ENCODE measurements around the gene FAM83C. TPM values are rescaled to one million over a fixed set of nuclear protein-coding genes. Genes with fewer than 3 reads are reported as not detected.

FAM83C gene
- total and polyA plus RNA-seq, 9 donors = 0.11 to 2.1 TPM; not detected in 7

Other genes starting within 250 kb of the FAM83C start
- 28.6 TPM for gene TRPC4AP, start 199.6 kb downstream of the FAM83C start, total RNA-seq
- gene TRPC4AP, start 199.6 kb downstream of the FAM83C start, polyA plus RNA-seq (ENCODE audit: insufficient read depth in 1 of 8, insufficient read length in 8 of 8, low replicate concordance in 1 of 8) = 10 to 100 TPM; 46.6 to 61.0 (median 56.7) TPM
- 9.4 TPM for gene EDEM2, start 145.1 kb downstream of the FAM83C start, total RNA-seq
- gene EDEM2, start 145.1 kb downstream of the FAM83C start, polyA plus RNA-seq (ENCODE audit: insufficient read depth in 1 of 8, insufficient read length in 8 of 8, low replicate concordance in 1 of 8) = 10 to 100 TPM in 3 of 8 donors, 1 to 10 TPM in 5; 7.4 to 10.8 (median 9.5) TPM
- 51.9 TPM for gene PROCR, start 120.4 kb downstream of the FAM83C start, total RNA-seq
- gene PROCR, start 120.4 kb downstream of the FAM83C start, polyA plus RNA-seq (ENCODE audit: insufficient read depth in 1 of 8, insufficient read length in 8 of 8, low replicate concordance in 1 of 8) = 10 to 100 TPM; 31.1 to 51.3 (median 44.0) TPM
- 0.27 TPM for gene MMP24, start 65.7 kb downstream of the FAM83C start, total RNA-seq
- gene MMP24, start 65.7 kb downstream of the FAM83C start, polyA plus RNA-seq (ENCODE audit: insufficient read depth in 1 of 8, insufficient read length in 8 of 8, low replicate concordance in 1 of 8) = under 1 TPM; 0.28 to 0.61 (median 0.36) TPM
- gene MMP24OS, start 14.3 kb downstream of the FAM83C start, total RNA-seq = 8.8 TPM
- gene MMP24OS, start 14.3 kb downstream of the FAM83C start, polyA plus RNA-seq (ENCODE audit: insufficient read depth in 1 of 8, insufficient read length in 8 of 8, low replicate concordance in 1 of 8) = 10 to 100 TPM; 19.6 to 33.9 (median 23.4) TPM
- 73.9 TPM for gene EIF6, start 7.7 kb downstream of the FAM83C start, total RNA-seq
- 100 to 1,000 TPM in 1 of 8 donors, 10 to 100 TPM in 7; 70.4 to 105 (median 85.2) TPM for gene EIF6, start 7.7 kb downstream of the FAM83C start, polyA plus RNA-seq (ENCODE audit: insufficient read depth in 1 of 8, insufficient read length in 8 of 8, low replicate concordance in 1 of 8)
- gene UQCC1, start 119.5 kb upstream of the FAM83C start, total RNA-seq = 33.5 TPM
- 10 to 100 TPM; 33.2 to 43.8 (median 37.7) TPM for gene UQCC1, start 119.5 kb upstream of the FAM83C start, polyA plus RNA-seq (ENCODE audit: insufficient read depth in 1 of 8, insufficient read length in 8 of 8, low replicate concordance in 1 of 8)
- gene GDF5, start 145.8 kb upstream of the FAM83C start, total RNA-seq = 1.2 TPM
- gene GDF5, start 145.8 kb upstream of the FAM83C start, polyA plus RNA-seq (ENCODE audit: insufficient read depth in 1 of 8, insufficient read length in 8 of 8, low replicate concordance in 1 of 8) = under 1 TPM; 0.14 to 0.77 (median 0.25) TPM
- gene CEP250, start 163.2 kb upstream of the FAM83C start, total RNA-seq = 15.0 TPM
- gene CEP250, start 163.2 kb upstream of the FAM83C start, polyA plus RNA-seq (ENCODE audit: insufficient read depth in 1 of 8, insufficient read length in 8 of 8, low replicate concordance in 1 of 8) = 10 to 100 TPM; 23.8 to 34.8 (median 25.9) TPM
- not detected for gene C20orf173, start 237.2 kb upstream of the FAM83C start, total RNA-seq
- not detected for gene C20orf173, start 237.2 kb upstream of the FAM83C start, polyA plus RNA-seq (ENCODE audit: insufficient read depth in 1 of 8, insufficient read length in 8 of 8, low replicate concordance in 1 of 8)
- gene ERGIC3, start 249.7 kb upstream of the FAM83C start, total RNA-seq = 236 TPM
- gene ERGIC3, start 249.7 kb upstream of the FAM83C start, polyA plus RNA-seq (ENCODE audit: insufficient read depth in 1 of 8, insufficient read length in 8 of 8, low replicate concordance in 1 of 8) = 100 to 1,000 TPM; 198 to 249 (median 224) TPM